A549 (cell line): Measurements from ENCODE around the gene SNX25.

ENCODE experiments used
- BCL3 ChIP-seq: fragments of >200 bp; sonication (Bioruptor Twin); formaldehyde crosslinking; IDR thresholded peaks from 3 replicates; pipeline ENCODE4 v1.6.1; 2016
- BHLHE40 ChIP-seq: IDR thresholded peaks from 2 replicates; pipeline ENCODE4 v1.6.1; 2012; ENCODE audit warnings: low read depth, low read length, inconsistent platforms
- CBX2 ChIP-seq: fragments of 200-600 bp; sonication (generic); IDR thresholded peaks from 2 replicates; pipeline ENCODE4 v1.6.1; 2016; ENCODE audit warnings: low read depth, mild to moderate bottlenecking, borderline replicate concordance
- MAX ChIP-seq: IDR thresholded peaks from 2 replicates; pipeline ENCODE4 v1.6.1; 2012
- PHF8 ChIP-seq: fragments of 200-600 bp; sonication (generic); IDR thresholded peaks from 2 replicates; pipeline ENCODE4 v1.6.1; 2016; ENCODE audit warnings: low read depth, mild to moderate bottlenecking, antibody characterized with exemption, moderate library complexity, borderline replicate concordance
- POLR2A ChIP-seq: IDR thresholded peaks from 2 replicates; pipeline ENCODE4 v1.6.1; 2012; ENCODE audit warnings: mild to moderate bottlenecking, low read length
- RCOR1 ChIP-seq: fragments of 150-350 bp; IDR thresholded peaks from 2 replicates; pipeline ENCODE4 v1.6.1; 2014; ENCODE audit warnings: antibody characterized with exemption, low read length, low read depth
- RFX5 ChIP-seq: fragments of 450-650 bp; IDR thresholded peaks from 2 replicates; pipeline ENCODE4 v1.7.1; 2014; ENCODE audit warnings: antibody characterized with exemption, mild to moderate bottlenecking, moderate library complexity
- TP53 ChIP-seq: fragments of 250-450 bp; sonication (Bioruptor Pico); IDR thresholded peaks from 2 replicates; pipeline ENCODE4 v1.5.0; 2021; ENCODE audit warnings: mild to moderate bottlenecking, moderate library complexity
- ZFP36 ChIP-seq: fragments of 450-650 bp; IDR thresholded peaks from 2 replicates; pipeline ENCODE4 v1.6.1; 2014; ENCODE audit warnings: borderline replicate concordance; ENCODE audit not compliant: partially characterized antibody
- ZNF302 ChIP-seq: fragments of 250-450 bp; sonication (Bioruptor Pico); IDR thresholded peaks from 2 replicates; pipeline ENCODE4 v1.9.0; 2021; ENCODE audit warnings: inconsistent platforms, mild to moderate bottlenecking, moderate library complexity
- ZSCAN20 ChIP-seq: fragments of 250-450 bp; sonication (Bioruptor Pico); IDR thresholded peaks from 2 replicates; pipeline ENCODE4 v1.8.0; 2022; ENCODE audit warnings: mild to moderate bottlenecking, moderate library complexity
- TF ChIP-seq, protein P1 (sequence below): fragments of >200 bp; sonication (Bioruptor Twin); formaldehyde crosslinking; IDR thresholded peaks from 3 replicates; pipeline ENCODE4 v1.5.1; 2016
- TF ChIP-seq, protein P2 (sequence below): fragments of 450-650 bp; IDR thresholded peaks from 2 replicates; pipeline ENCODE4 v1.6.1; 2014; ENCODE audit warnings: antibody characterized with exemption

- TF ChIP-seq, protein P1, sequence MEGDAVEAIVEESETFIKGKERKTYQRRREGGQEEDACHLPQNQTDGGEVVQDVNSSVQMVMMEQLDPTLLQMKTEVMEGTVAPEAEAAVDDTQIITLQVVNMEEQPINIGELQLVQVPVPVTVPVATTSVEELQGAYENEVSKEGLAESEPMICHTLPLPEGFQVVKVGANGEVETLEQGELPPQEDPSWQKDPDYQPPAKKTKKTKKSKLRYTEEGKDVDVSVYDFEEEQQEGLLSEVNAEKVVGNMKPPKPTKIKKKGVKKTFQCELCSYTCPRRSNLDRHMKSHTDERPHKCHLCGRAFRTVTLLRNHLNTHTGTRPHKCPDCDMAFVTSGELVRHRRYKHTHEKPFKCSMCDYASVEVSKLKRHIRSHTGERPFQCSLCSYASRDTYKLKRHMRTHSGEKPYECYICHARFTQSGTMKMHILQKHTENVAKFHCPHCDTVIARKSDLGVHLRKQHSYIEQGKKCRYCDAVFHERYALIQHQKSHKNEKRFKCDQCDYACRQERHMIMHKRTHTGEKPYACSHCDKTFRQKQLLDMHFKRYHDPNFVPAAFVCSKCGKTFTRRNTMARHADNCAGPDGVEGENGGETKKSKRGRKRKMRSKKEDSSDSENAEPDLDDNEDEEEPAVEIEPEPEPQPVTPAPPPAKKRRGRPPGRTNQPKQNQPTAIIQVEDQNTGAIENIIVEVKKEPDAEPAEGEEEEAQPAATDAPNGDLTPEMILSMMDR = no peak
- TF ChIP-seq BCL3 (no peak), TP53 (CRISPR knock-in tag) (no peak), RCOR1 (no peak), POLR2A (no peak), CBX2 (no peak), RFX5 (no peak), ZSCAN20 (CRISPR knock-in tag) (no peak), MAX (no peak), ZNF302 (CRISPR knock-in tag) (no peak), PHF8 (no peak), ZFP36 (no peak), BHLHE40 (no peak)
- TF ChIP-seq, protein P2, sequence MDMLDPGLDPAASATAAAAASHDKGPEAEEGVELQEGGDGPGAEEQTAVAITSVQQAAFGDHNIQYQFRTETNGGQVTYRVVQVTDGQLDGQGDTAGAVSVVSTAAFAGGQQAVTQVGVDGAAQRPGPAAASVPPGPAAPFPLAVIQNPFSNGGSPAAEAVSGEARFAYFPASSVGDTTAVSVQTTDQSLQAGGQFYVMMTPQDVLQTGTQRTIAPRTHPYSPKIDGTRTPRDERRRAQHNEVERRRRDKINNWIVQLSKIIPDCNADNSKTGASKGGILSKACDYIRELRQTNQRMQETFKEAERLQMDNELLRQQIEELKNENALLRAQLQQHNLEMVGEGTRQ = no peak
These were observed 14.2 kb upstream of the SNX25 start for GRCh38 chr4:185194924-185195888.
